PC-9 (cell line): ENCODE results near the gene MSANTD1. TPM values are rescaled to one million over a fixed set of nuclear protein-coding genes. Genes with fewer than 3 reads are reported as not detected.

Experiments used
- BruUV-seq: library from RNA; stranded (reverse); fragments of 400-500 nt; replicated peaks from 2 replicates; lab custom pipeline; 2021; lab: Mats Ljungman, UMichigan
- CTCF ChIA-PET: fragments of 300-600 bp; sonication (Branson Sonifier 250); formaldehyde crosslinking; loops from one replicate; lab custom pipeline; 2022; ENCODE audit warnings: antibody characterized with exemption; lab: Charles Lee
- POLR2A ChIA-PET: fragments of 300-600 bp; sonication (Branson Sonifier 250); formaldehyde crosslinking; loops from one replicate; lab custom pipeline; 2022; ENCODE audit warnings: antibody characterized with exemption; ENCODE audit not compliant: unreplicated experiment; lab: Charles Lee
- DNase-seq, 2 experiments: peaks; one replicate each; pipeline versions ENCODE4 v3.0.0 to v3.0.0-alpha.2; 2015 to 2022; ENCODE audit warnings: mixed read lengths in 1 of 2
- H2AFZ ChIP-seq: fragments of 200-600 bp; sonication (generic); 2 replicates; pipeline ENCODE4 v1.8.1; 2017; ENCODE audit warnings: antibody characterized with exemption
- H3F3A ChIP-seq: fragments of 200-600 bp; sonication (generic); 2 replicates; pipeline ENCODE4 v1.8.1; 2017; ENCODE audit warnings: antibody characterized with exemption, mild to moderate bottlenecking, low read depth; ENCODE audit not compliant: insufficient read depth
- H3K27ac ChIP-seq: fragments of 200-600 bp; sonication (generic); 2 replicates; pipeline ENCODE4 v1.6.1; 2016; ENCODE audit warnings: mixed run types
- H3K27me3 ChIP-seq: fragments of 200-600 bp; sonication (generic); 2 replicates; pipeline ENCODE4 v1.6.1; 2016; ENCODE audit warnings: low read depth, mixed run types; ENCODE audit not compliant: insufficient read depth
- H3K36me3 ChIP-seq: fragments of 200-600 bp; sonication (generic); 2 replicates; pipeline ENCODE4 v1.6.1; 2016; ENCODE audit warnings: low read depth, mixed run types
- H3K4me1 ChIP-seq: fragments of 200-600 bp; sonication (generic); replicated peaks from 2 replicates; pipeline ENCODE4 v1.6.1; 2016; ENCODE audit warnings: mixed run types; ENCODE audit not compliant: insufficient read depth
- H3K4me2 ChIP-seq: fragments of 200-600 bp; sonication (generic); 2 replicates; pipeline ENCODE4 v1.6.1; 2017; ENCODE audit warnings: mixed run types
- H3K4me3 ChIP-seq: fragments of 200-600 bp; sonication (generic); 2 replicates; pipeline ENCODE4 v1.6.1; 2016; ENCODE audit warnings: mixed run types
- H3K79me2 ChIP-seq: fragments of 200-600 bp; sonication (generic); 2 replicates; pipeline ENCODE4 v1.6.1; 2017; ENCODE audit warnings: low read depth, mixed run types
- H3K9me2 ChIP-seq: fragments of 200-600 bp; sonication (generic); 2 replicates; pipeline ENCODE4 v1.8.1; 2017; ENCODE audit warnings: mild to moderate bottlenecking; ENCODE audit not compliant: insufficient read depth
- H3K9me3 ChIP-seq: fragments of 200-600 bp; sonication (generic); 2 replicates; pipeline ENCODE4 v1.8.1; 2016; ENCODE audit warnings: low read depth; ENCODE audit not compliant: insufficient read depth
- H4K20me1 ChIP-seq: fragments of 200-600 bp; sonication (generic); 2 replicates; pipeline ENCODE4 v1.8.1; 2017; ENCODE audit not compliant: insufficient read depth
- CTCF ChIP-seq: fragments of 200-600 bp; sonication (generic); conservative IDR thresholded peaks from 2 replicates; pipeline ENCODE4 v1.6.1; 2017; ENCODE audit warnings: mixed run types, antibody characterized with exemption, mild to moderate bottlenecking, moderate library complexity
- EZH2 ChIP-seq: fragments of 200-600 bp; sonication (generic); IDR thresholded peaks from 2 replicates; pipeline ENCODE4 v1.8.0; 2017; ENCODE audit warnings: antibody characterized with exemption, low read depth
- intact Hi-C: fragments of 100-400 bp; cut with micrococcal nuclease; formaldehyde crosslinking; loops from one replicate; pipeline ENCODE4 v1.10.0; 2022; ENCODE audit not compliant: unreplicated experiment
- total RNA-seq: library from RNA; stranded (reverse); gene quantifications from 2 replicates; pipeline ENCODE4 v1.2.3, GENCODE V29; 2021

The MSANTD1 gene
- total RNA-seq, 1 experiment from 2014 or later: 3.1 TPM

- DNase-seq: no peak
- Histone ChIP-seq H3K9me2 (no peaks in the 10 kb centered on the region), H3K9me3 (no peaks in the 10 kb centered on the region), H3K4me3 (no peak overlapping the region), H3K27ac (no peak overlapping the region), H3K27me3 (no peaks in the 10 kb centered on the region), H3K4me1 (peaks cover under 1% of the 10 kb centered on the region; the same call in 1 of the 2 replicates), H3K36me3 (no peaks in the 10 kb centered on the region), H3K79me2 (no peaks in the 10 kb centered on the region), H3F3A (no peaks in the 10 kb centered on the region; the same call in 1 of the 2 replicates), H2AFZ (no peak overlapping the region), H4K20me1 (no peaks in the 10 kb centered on the region), H3K4me2 (no peak overlapping the region)
- BruUV-seq: no TSS peak
- no peak for TF ChIP-seq EZH2
- no peak for TF ChIP-seq CTCF
- ChIA-PET POLR2A (no interaction called here), CTCF (no interaction called here)
- intact Hi-C loops: no loop called here
Measured at GRCh38 chr4:3305610-3306371, 56.8 kb downstream of the MSANTD1 start.

Other genes with a start within 250 kb of the MSANTD1 start
- not detected in 2 replicates for gene HTT-AS, start 174.6 kb upstream of the MSANTD1 start, total RNA-seq
- gene HTT, start 174.5 kb upstream of the MSANTD1 start, total RNA-seq: 69.0 and 81.7 TPM in 2 replicates
- 36.6 and 37.1 TPM in 2 replicates for gene RGS12, start 43.9 kb downstream of the MSANTD1 start, total RNA-seq
- gene HGFAC, start 192.8 kb downstream of the MSANTD1 start, total RNA-seq: 1.3 and 1.5 TPM in 2 replicates
- gene DOK7, start 214.1 kb downstream of the MSANTD1 start, total RNA-seq: 7.1 and 7.6 TPM in 2 replicates